A549 (cell line): Measurements from ENCODE around the gene CACUL1. TPM values are rescaled to one million over a fixed set of nuclear protein-coding genes. Genes with fewer than 3 reads are reported as not detected.
"Not testable (repeated sequence)": the region's sequence is repeated elsewhere in the genome, so short reads cannot be mapped to it uniquely, and the experiment has no call there.

Experiments
- ATAC-seq, 2 experiments: fragments of 200-7000 bp in 1 of 2; fragments of >200 bp in 1 of 2; cut with Nextera tagmentation in 1 of 2; cut with Tn5 transposase in 1 of 2; 3 replicates each; pipeline versions ENCODE4 v1.8.0 to v1.9.1; 2018 to 2020; ENCODE audit warnings: mild to moderate bottlenecking in 1 of 2, moderate library complexity in 1 of 2
- CTCF ChIA-PET: fragments of 300-600 bp; sonication (Branson Sonifier 250); formaldehyde crosslinking; extraction: SDS; loops from one replicate; lab custom pipeline; 2021; ENCODE audit warnings: antibody characterized with exemption, inconsistent platforms; lab: Yijun Ruan, JAX
- POLR2A ChIA-PET: fragments of 350-600 bp; formaldehyde crosslinking; extraction: SDS; loops from one replicate; lab custom pipeline; 2021; ENCODE audit warnings: antibody characterized with exemption, inconsistent platforms; lab: Yijun Ruan, JAX
- DNase-seq, 2 experiments: peaks; one replicate each; pipeline versions ENCODE4 v3.0.0 to v3.0.0-alpha.2; 2011 to 2016; ENCODE audit warnings: low read depth in 1 of 2, low spot score in 1 of 2
- FAIRE-seq: peaks from 2 replicates; lab custom pipeline; 2011; peaks lifted over from hg19 to GRCh38; lab: Jason Lieb, UNC
- H3K27ac ChIP-seq, 2 experiments: fragments of >200 bp; sonication (Bioruptor Twin); formaldehyde crosslinking; 3 replicates each; pipeline ENCODE4 v1.5.1; 2016 to 2017
- H3K4me1 ChIP-seq: fragments of >200 bp; sonication (Bioruptor Twin); formaldehyde crosslinking; 3 replicates; pipeline ENCODE4 v1.6.1; 2016
- H3K4me2 ChIP-seq: fragments of >200 bp; sonication (Bioruptor Twin); formaldehyde crosslinking; 3 replicates; pipeline ENCODE4 v1.6.1; 2016
- H3K4me3 ChIP-seq: fragments of >200 bp; sonication (Bioruptor Twin); formaldehyde crosslinking; 3 replicates; pipeline ENCODE4 v1.5.1; 2016
- H3K9me3 ChIP-seq: fragments of >200 bp; sonication (Bioruptor Twin); formaldehyde crosslinking; 3 replicates; pipeline ENCODE4 v1.6.1; 2016
- CHD4 ChIP-seq: fragments of 200-600 bp; sonication (generic); IDR thresholded peaks from 2 replicates; pipeline ENCODE4 v1.6.1; 2016; ENCODE audit warnings: antibody characterized with exemption, mild to moderate bottlenecking, borderline replicate concordance
- E2F6 ChIP-seq: IDR thresholded peaks from 2 replicates; pipeline ENCODE4 v1.6.1; 2012; ENCODE audit warnings: low read depth, borderline replicate concordance
- EHF ChIP-seq: fragments of 250-450 bp; sonication (Bioruptor Pico); IDR thresholded peaks from 2 replicates; pipeline ENCODE4 v1.5.0; 2020; ENCODE audit warnings: mild to moderate bottlenecking
- FOSB ChIP-seq: fragments of 250-450 bp; sonication (Bioruptor Pico); IDR thresholded peaks from 2 replicates; pipeline ENCODE4 v1.5.0; 2020; ENCODE audit warnings: mild to moderate bottlenecking, moderate library complexity
- HOXB5 ChIP-seq: fragments of 250-450 bp; sonication (Bioruptor Pico); IDR thresholded peaks from 2 replicates; pipeline ENCODE4 v1.5.0; 2020; ENCODE audit warnings: mild to moderate bottlenecking, moderate library complexity
- JUN ChIP-seq, 2 experiments: fragments of >200 bp; sonication (Bioruptor Twin); formaldehyde crosslinking; IDR thresholded peaks; 2 replicates in 1 of 2; 3 replicates in 1 of 2; pipeline ENCODE4 v1.6.1; 2016 to 2017
- MAFK ChIP-seq: fragments of 450-650 bp; IDR thresholded peaks from 2 replicates; pipeline ENCODE4 v1.6.1; 2014; ENCODE audit not compliant: partially characterized antibody
- MYC ChIP-seq: IDR thresholded peaks from 2 replicates; pipeline ENCODE4 v1.6.1; 2012; ENCODE audit warnings: mild to moderate bottlenecking, inconsistent platforms, low read length, improper control_type of control experiment, borderline replicate concordance
- NFE2L2 ChIP-seq: fragments of 150-350 bp; conservative IDR thresholded peaks from 2 replicates; pipeline ENCODE4 v1.6.1; 2014; ENCODE audit warnings: low read length
- NR3C1 ChIP-seq: fragments of >200 bp; sonication (Bioruptor Twin); formaldehyde crosslinking; IDR thresholded peaks from 3 replicates; pipeline ENCODE4 v1.6.1; 2017
- POLR2A ChIP-seq: IDR thresholded peaks from 2 replicates; pipeline ENCODE4 v1.6.1; 2012; ENCODE audit warnings: mild to moderate bottlenecking, low read length
- RNF2 ChIP-seq: fragments of 200-600 bp; sonication (generic); IDR thresholded peaks from 2 replicates; pipeline ENCODE4 v1.6.1; 2016; ENCODE audit warnings: low read depth, mild to moderate bottlenecking, antibody characterized with exemption, moderate library complexity, borderline replicate concordance
- SREBF2 ChIP-seq: fragments of 450-650 bp; IDR thresholded peaks from 2 replicates; pipeline ENCODE4 v1.6.1; 2014; ENCODE audit warnings: mild to moderate bottlenecking, moderate library complexity
- TP53 ChIP-seq: fragments of 250-450 bp; sonication (Bioruptor Pico); IDR thresholded peaks from 2 replicates; pipeline ENCODE4 v1.5.0; 2021; ENCODE audit warnings: mild to moderate bottlenecking, moderate library complexity
- ZC3H11A ChIP-seq: fragments of 450-650 bp; IDR thresholded peaks from 2 replicates; pipeline ENCODE4 v1.6.1; 2014; ENCODE audit warnings: antibody characterized with exemption, mild to moderate bottlenecking
- ZSCAN20 ChIP-seq: fragments of 250-450 bp; sonication (Bioruptor Pico); IDR thresholded peaks from 2 replicates; pipeline ENCODE4 v1.8.0; 2022; ENCODE audit warnings: mild to moderate bottlenecking, moderate library complexity
- WGBS: methylation state at CpG from one replicate; pipeline ENCODE4 v1.1.6; 2017; ENCODE audit errors: missing lambda C conversion rate; 5-methylcytosine and 5-hydroxymethylcytosine counted together
- polyA plus RNA-seq, 4 experiments: library from polyadenylated mRNA; depleted of rRNA in 3 of 4; stranded (reverse); fragments of >200 nt; fragmentation: RNase III in 1 of 4; extraction: RNeasy Plus Mini Kit Qiagen cat#74134 plus additional on column Dnase treatment in 1 of 4; gene quantifications; 2 replicates in 3 of 4; 3 replicates in 1 of 4; pipeline ENCODE4 v1.2.3, GENCODE V29; 2011 to 2017
- TF ChIP-seq, protein P1 (sequence below): fragments of >200 bp; sonication (Bioruptor Twin); formaldehyde crosslinking; IDR thresholded peaks from 3 replicates; pipeline ENCODE4 v1.6.1; 2016

The CACUL1 gene
- polyA plus RNA-seq, 2 of the 4 experiments (the other 2 are of a cell fraction) = 8.7 to 15.6 TPM

GRCh38 chr10:118672153-118672552 is 82.6 kb downstream of the CACUL1 start:
- H3K4me1 ChIP-seq = no peaks in the 10 kb centered on the region
- no peak overlapping the region for H3K4me3 ChIP-seq
- no peak for TF ChIP-seq POLR2A
- TF ChIP-seq NR3C1 = no peak
- TF ChIP-seq, all 56 proteins: peak for 0
- no peak overlapping the region for H3K4me2 ChIP-seq
- H3K27ac ChIP-seq = no peak overlapping the region
- no peaks in the 10 kb centered on the region for H3K9me3 ChIP-seq
- FAIRE-seq (no peak), DNase-seq (no peak), ATAC-seq (no peak)
- ChIA-PET POLR2A (no interaction called here), CTCF (interaction anchor here (0.6 to 1.6 kb wide), 2 partner anchors 128 to 312 kb away, joined by 3 read pairs; no protein-coding TSS in a partner anchor)
- WGBS = 77% methylated on average over 6 of the region's 6 CpGs

DNA sequence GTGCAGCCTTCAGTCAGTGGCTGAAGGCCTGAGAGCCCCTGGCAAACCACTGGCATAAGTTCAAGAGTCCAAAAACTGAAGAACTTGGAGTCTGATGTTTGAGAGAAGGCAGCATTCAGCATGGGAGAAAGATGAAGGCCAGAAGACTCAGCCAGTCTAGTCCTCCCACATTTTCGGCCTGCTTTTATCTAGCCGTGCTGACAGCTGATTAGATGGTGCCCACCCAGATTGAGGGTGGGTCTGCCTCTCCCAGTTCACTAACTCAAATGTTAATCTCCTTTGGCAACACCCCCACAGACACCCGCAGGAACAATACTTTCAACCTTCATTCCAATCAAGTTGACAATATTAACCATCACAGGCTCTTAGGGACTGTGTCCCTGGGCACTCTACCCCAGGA is 83.5 kb downstream of the CACUL1 start:
- ATAC-seq, H3K4me1 ChIP-seq, H3K9me3 ChIP-seq, H3K27ac ChIP-seq, POLR2A ChIA-PET, DNase-seq, FAIRE-seq, H3K4me3 ChIP-seq, H3K4me2 ChIP-seq: not testable (repeated sequence)
- CTCF ChIA-PET = interaction anchor here (0.9 to 1.6 kb wide), 2 partner anchors 13 to 127 kb away, joined by 3 read pairs; no protein-coding TSS in a partner anchor
- WGBS = 89% methylated on average over 3 of the region's 3 CpGs

GRCh38 chr10:118670472-118671124 is 84.2 kb downstream of the CACUL1 start:
- Histone ChIP-seq H3K4me1 (no peaks in the 10 kb centered on the region), H3K27ac (no peak overlapping the region), H3K4me2 (no peak overlapping the region)
- ChIA-PET POLR2A (no interaction called here), CTCF (interaction anchor here (0.9 kb wide), 1 partner anchor 12 kb away, joined by 3 read pairs; no protein-coding TSS in a partner anchor)
- no peak for FAIRE-seq
- WGBS = 87% methylated on average over 8 of the region's 11 CpGs
- DNase-seq = no peak
- no peak for TF ChIP-seq EHF (CRISPR knock-in tag)
- TF ChIP-seq, all 56 proteins: peak for 0
- no peaks in the 10 kb centered on the region for H3K9me3 ChIP-seq
- ATAC-seq = no peak
- H3K4me3 ChIP-seq = no peak overlapping the region

GRCh38 chr10:118669835-118670234 is 84.9 kb downstream of the CACUL1 start:
- no peaks in the 10 kb centered on the region for H3K4me1 ChIP-seq
- no peak overlapping the region for H3K4me3 ChIP-seq
- no peaks in the 10 kb centered on the region for H3K9me3 ChIP-seq
- TF ChIP-seq, protein P1, sequence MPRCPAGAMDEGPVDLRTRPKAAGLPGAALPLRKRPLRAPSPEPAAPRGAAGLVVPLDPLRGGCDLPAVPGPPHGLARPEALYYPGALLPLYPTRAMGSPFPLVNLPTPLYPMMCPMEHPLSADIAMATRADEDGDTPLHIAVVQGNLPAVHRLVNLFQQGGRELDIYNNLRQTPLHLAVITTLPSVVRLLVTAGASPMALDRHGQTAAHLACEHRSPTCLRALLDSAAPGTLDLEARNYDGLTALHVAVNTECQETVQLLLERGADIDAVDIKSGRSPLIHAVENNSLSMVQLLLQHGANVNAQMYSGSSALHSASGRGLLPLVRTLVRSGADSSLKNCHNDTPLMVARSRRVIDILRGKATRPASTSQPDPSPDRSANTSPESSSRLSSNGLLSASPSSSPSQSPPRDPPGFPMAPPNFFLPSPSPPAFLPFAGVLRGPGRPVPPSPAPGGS = no peak
- TF ChIP-seq ZSCAN20 (CRISPR knock-in tag) (no peak), CHD4 (no peak), TP53 (CRISPR knock-in tag) (no peak), NFE2L2 (no peak), RNF2 (no peak), SREBF2 (no peak), JUN (IDR thresholded peaks at IDR 0.05) (no peak), MYC (no peak), POLR2A (no peak), ZC3H11A (no peak), MAFK (no peak), E2F6 (no peak), HOXB5 (CRISPR knock-in tag) (no peak), FOSB (CRISPR knock-in tag) (no peak)
- TF ChIP-seq, all 56 proteins: peak for 0
- ATAC-seq = no peak
- WGBS = 82% methylated on average over 3 of the region's 3 CpGs
- ChIA-PET CTCF (no interaction called here), POLR2A (no interaction called here)
- H3K27ac ChIP-seq = no peak overlapping the region
- no peak for DNase-seq
- H3K4me2 ChIP-seq = no peak overlapping the region
- FAIRE-seq = no peak
